ENCODE data around the gene TLX3. TPM values are rescaled to one million over a fixed set of nuclear protein-coding genes. Genes with fewer than 3 reads are reported as not detected.
"Not testable (repeated sequence)": the region's sequence is repeated elsewhere in the genome, so short reads cannot be mapped to it uniquely, and the experiment has no call there.

TLX3 gene
- total RNA-seq, 4 donors from 2014 or later: not detected

GRCh38 chr5:171344936-171345608 lies 36.0 kb downstream of the TLX3 start:
- H3K4me3 ChIP-seq (ENCODE audit: low read depth, poor library complexity, severe bottlenecking): no peak overlapping the region
- TF ChIP-seq POLR2A (IDR thresholded peaks at IDR 0.05) (no peak), CTCF (IDR thresholded peaks at IDR 0.05) (no peak)
- DNase-seq (ENCODE audit: low spot score in 2 of 2): no peak
- intact Hi-C loops (cut with DNase I; ENCODE audit: low total_unique reads): no loop called here
- 91 to 93% methylated on average over 19 of the region's 19 CpGs for WGBS, 2 donors

GRCh38 chr5:171351536-171352073 lies 42.6 kb downstream of the TLX3 start:
- H3K4me3 ChIP-seq (ENCODE audit: low read depth, poor library complexity, severe bottlenecking): no peak overlapping the region
- DNase-seq (ENCODE audit: low spot score in 2 of 2): no peak
- TF ChIP-seq POLR2A (IDR thresholded peaks at IDR 0.05): no peak
- TF ChIP-seq CTCF (IDR thresholded peaks at IDR 0.05): no peak
- intact Hi-C loops (cut with DNase I; ENCODE audit: low total_unique reads): no loop called here
- WGBS, 2 donors: 80 to 83% methylated on average over 7 of the region's 7 CpGs

- intact Hi-C loops (cut with DNase I; ENCODE audit: low total_unique reads): no loop called here
- TF ChIP-seq POLR2A (IDR thresholded peaks at IDR 0.05) (no peak), CTCF (IDR thresholded peaks at IDR 0.05) (no peak)
- no peak for DNase-seq (ENCODE audit: low spot score in 2 of 2)
- WGBS, 2 donors: 85 to 93% methylated on average over 5 of the region's 5 CpGs
- H3K4me3 ChIP-seq (ENCODE audit: low read depth, poor library complexity, severe bottlenecking): no peak overlapping the region
Observed at GRCh38 chr5:171355302-171355724, 46.3 kb downstream of the TLX3 start.

- H3K4me3 ChIP-seq (ENCODE audit: low read depth, poor library complexity, severe bottlenecking): no peak overlapping the region
- 92 to 93% methylated on average over 2 of the region's 2 CpGs for WGBS, 2 donors
- no peak for TF ChIP-seq POLR2A (IDR thresholded peaks at IDR 0.05)
- TF ChIP-seq CTCF (IDR thresholded peaks at IDR 0.05): no peak
- intact Hi-C loops (cut with DNase I; ENCODE audit: low total_unique reads): no loop called here
- no peak for DNase-seq (ENCODE audit: low spot score in 2 of 2)
Observed at GRCh38 chr5:171357843-171358242, 48.8 kb downstream of the TLX3 start.

- DNase-seq (ENCODE audit: low spot score in 2 of 2); H3K4me3 ChIP-seq (ENCODE audit: low read depth, poor library complexity, severe bottlenecking); intact Hi-C loops (cut with DNase I; ENCODE audit: low total_unique reads): not testable (repeated sequence)
- 76 to 81% methylated on average over 7 of the region's 7 CpGs for WGBS, 2 donors
Observed at GRCh38 chr5:171361151-171361550, 52.1 kb downstream of the TLX3 start.

Other genes starting within 250 kb of the TLX3 start
- 1,000 to 10,000 TPM in 1 of 4 donors, 100 to 1,000 TPM in 3; 435 to 1,440 (median 518) TPM for gene NPM1, start 78.6 kb downstream of the TLX3 start, total RNA-seq
- 1 to 10 TPM in 1 of 4 donors, under 1 TPM in 1, not detected in 2; 0.27 to 2.5 TPM for gene FGF18, start 110.4 kb downstream of the TLX3 start, total RNA-seq

Measured in lower leg skin (tissue), 4 donors.